AG08396 (cell line): Measurements from ENCODE around the gene MGARP.
"Not testable (repeated sequence)": the region's sequence is repeated elsewhere in the genome, so short reads cannot be mapped to it uniquely, and the experiment has no call there.

Experiments used
- DNase-seq: peaks from one replicate; pipeline ENCODE4 v3.0.0; 2012; ENCODE audit warnings: low spot score, mixed read lengths

The MGARP gene

GRCh38 chr4:139279760-139280620 lies at the start of gene MGARP:
MGARP (minus strand) TSS chr4:139280225; CDS start chr4:139280158, 67 bp downstream.
- peak; percentile 25 for DNase-seq

GRCh38 chr4:139329665-139330200 lies 49.7 kb upstream of the MGARP start:
- DNase-seq: no peak

GRCh38 chr4:139324620-139325019 lies 44.6 kb upstream of the MGARP start:
- no peak for DNase-seq

- DNase-seq: not testable (repeated sequence)
These were observed 42.5 kb upstream of the MGARP start for GRCh38 chr4:139322541-139322940.

GRCh38 chr4:139322070-139322469 lies 42.0 kb upstream of the MGARP start:
- DNase-seq: not testable (repeated sequence)

GRCh38 chr4:139319571-139319970 lies 39.5 kb upstream of the MGARP start:
- DNase-seq: no peak

- no peak for DNase-seq
These were observed 37.6 kb upstream of the MGARP start for GRCh38 chr4:139317635-139318034.

- DNase-seq: no peak
These were observed 36.7 kb upstream of the MGARP start for GRCh38 chr4:139316733-139317132.

- no peak for DNase-seq
These were observed 35.2 kb upstream of the MGARP start for GRCh38 chr4:139315221-139315675.

GRCh38 chr4:139314047-139314800 lies 34.2 kb upstream of the MGARP start:
- no peak for DNase-seq

- DNase-seq: not testable (repeated sequence)
These were observed 33.4 kb upstream of the MGARP start for GRCh38 chr4:139313414-139313813.

- no peak for DNase-seq
These were observed 32.7 kb upstream of the MGARP start for GRCh38 chr4:139312552-139313332.

- no peak for DNase-seq
These were observed 31.9 kb upstream of the MGARP start for GRCh38 chr4:139311909-139312308.

- DNase-seq: no peak
These were observed 24.9 kb upstream of the MGARP start for GRCh38 chr4:139304920-139305319.

GRCh38 chr4:139301821-139302611 lies 22.0 kb upstream of the MGARP start, which contains the start of gene NDUFC1:
NDUFC1 (minus strand) TSS chr4:139302477; CDS start chr4:139295798, 6,679 bp downstream.
- peak; percentile 55 for DNase-seq

GRCh38 chr4:139301113-139301820 lies 21.2 kb upstream of the MGARP start, which contains the start of gene NAA15:
NAA15 (plus strand) TSS chr4:139301505; CDS start chr4:139301778, 273 bp downstream.
- peak; percentile 97 for DNase-seq

GRCh38 chr4:139300431-139301112 lies 20.5 kb upstream of the MGARP start:
- peak; percentile 34 for DNase-seq

GRCh38 chr4:139299536-139299935 lies 19.5 kb upstream of the MGARP start:
- DNase-seq: no peak

GRCh38 chr4:139297001-139297410 lies 17.0 kb upstream of the MGARP start:
- DNase-seq: no peak

GRCh38 chr4:139295942-139296299 lies 15.9 kb upstream of the MGARP start:
- DNase-seq: no peak
